CD4-positive, alpha-beta T cell treated with Interleukin-1 beta for 1 hour (primary cell): Measurements from ENCODE around the gene NCKAP5.
"Not testable (repeated sequence)": the region's sequence is repeated elsewhere in the genome, so short reads cannot be mapped to it uniquely, and the experiment has no call there.

Experiments
- DNase-seq, 2 donors: peaks; one replicate each; pipeline ENCODE4 v3.0.0-alpha.2; 2020 to 2022

Gene NCKAP5

DNA sequence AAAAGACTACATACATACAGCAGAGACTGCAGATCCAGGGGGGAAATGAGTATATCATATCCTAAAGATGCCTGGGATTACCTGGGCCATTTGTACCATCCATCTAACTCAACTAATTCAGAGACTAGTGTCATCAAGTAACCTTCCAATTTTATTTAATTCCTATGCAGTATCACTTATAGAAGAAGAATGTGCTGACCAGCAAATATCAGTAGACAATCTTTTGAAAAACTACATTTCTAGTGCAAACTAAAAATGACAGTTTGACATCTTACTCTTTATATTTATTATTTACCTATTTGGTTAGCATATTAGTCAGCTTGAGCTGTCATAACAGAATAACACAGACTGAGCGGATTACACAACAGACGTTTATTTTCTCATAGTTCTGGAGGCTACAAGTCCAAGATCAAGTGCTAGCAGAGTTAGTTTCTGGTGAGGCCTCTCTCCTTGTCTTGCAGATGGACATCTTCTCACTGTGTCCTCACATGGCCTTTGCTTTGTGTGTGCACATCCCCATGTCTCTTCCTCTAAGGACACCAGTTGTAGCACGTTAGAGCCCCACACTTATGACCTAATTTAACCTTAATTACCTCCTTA lies 47.0 kb downstream of the NCKAP5 start:
- no peak for DNase-seq

DNA sequence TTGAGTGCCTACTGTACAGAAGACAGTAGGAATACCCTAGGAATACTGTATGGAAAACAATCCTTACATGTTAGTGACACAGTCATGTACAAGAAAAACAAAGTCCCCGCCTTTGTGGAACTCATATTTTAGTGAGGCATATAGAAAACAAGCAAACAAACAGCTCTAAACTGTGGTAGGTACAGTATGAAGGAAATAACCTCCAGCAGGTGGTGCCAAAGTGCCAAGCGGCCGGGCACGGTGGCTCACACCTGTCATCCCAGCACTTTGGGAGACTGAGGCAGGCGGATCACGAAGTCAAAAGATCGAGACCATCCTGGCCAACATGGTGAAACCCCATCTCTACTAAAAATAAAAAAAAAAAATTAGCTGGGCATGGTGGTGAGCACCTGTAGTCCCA lies 48.6 kb downstream of the NCKAP5 start:
- DNase-seq: not testable (repeated sequence)

DNA sequence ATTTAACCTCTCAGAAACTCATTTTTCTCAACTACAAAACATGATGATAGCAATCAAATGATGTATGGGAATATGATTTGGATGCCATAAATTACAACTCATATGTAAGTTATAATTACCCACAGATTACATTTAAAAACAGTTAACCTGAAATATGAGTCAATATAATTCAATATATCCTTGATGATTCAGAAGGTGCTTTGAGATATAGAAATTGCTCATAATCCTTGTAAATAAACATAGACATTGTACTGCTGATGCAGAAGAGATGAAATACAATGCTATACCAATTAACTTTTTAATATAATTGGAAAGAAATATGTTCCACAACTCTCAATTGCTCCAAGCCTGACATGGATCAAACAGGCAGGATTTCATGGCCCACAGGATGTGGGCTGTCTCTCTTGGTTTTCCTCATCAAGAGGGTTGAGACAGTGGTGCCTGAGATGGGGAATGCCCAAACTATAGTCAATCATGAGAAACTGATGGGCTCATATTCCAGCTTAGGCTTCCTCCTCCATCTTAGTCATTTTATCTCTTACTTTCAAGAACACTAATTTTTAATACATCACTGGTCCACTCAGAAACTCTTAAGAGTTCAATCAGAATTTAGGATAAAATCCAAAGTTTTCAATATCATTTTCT lies 49.4 kb downstream of the NCKAP5 start:
- no peak for DNase-seq

DNA sequence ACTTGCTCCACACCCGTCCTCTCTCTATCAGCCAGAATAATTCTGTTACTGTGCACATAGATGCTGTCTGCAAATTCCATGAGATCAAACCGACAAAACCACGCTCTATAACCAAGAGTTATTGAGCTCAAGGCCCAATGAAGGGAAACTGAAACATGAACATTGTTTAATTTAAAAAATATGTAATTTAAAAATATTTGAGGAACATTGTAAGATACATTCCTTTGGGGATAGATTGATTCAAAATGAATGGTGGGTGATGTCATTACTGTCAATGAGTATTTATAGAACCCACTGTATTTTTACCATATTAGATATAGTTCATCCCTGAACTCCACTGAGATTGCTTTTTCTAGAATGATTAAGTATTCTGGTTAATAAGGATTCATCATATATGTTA lies 50.4 kb downstream of the NCKAP5 start:
- no peak for DNase-seq

DNA sequence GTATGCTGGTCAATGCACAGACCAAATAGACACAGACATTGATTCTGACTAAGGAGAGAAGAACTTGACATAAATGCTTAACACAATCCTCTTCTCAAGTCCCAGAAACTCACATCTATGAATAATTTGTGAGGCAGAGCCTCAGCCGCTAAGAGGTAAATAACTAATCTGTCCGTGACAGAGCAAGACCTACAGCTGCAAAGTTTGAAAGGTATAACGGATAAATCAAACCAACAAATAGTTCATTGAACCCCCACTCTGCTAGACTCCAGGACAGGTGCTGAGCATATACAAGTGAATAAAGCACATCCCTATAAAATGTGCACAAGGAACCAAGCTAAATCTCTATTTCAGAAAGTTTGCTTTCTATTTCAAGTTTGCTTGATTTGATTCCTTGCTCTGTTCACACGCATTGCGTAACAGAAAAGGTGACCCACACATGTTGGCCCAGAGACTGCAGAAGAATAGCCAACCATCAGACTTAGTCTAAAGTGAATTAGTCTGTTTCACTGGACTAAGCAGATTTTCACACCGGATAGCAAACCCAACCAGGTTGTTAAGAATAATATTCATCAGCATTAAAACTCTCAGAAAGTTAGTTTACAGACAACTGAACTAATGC lies 51.7 kb downstream of the NCKAP5 start:
- no peak for DNase-seq

DNA sequence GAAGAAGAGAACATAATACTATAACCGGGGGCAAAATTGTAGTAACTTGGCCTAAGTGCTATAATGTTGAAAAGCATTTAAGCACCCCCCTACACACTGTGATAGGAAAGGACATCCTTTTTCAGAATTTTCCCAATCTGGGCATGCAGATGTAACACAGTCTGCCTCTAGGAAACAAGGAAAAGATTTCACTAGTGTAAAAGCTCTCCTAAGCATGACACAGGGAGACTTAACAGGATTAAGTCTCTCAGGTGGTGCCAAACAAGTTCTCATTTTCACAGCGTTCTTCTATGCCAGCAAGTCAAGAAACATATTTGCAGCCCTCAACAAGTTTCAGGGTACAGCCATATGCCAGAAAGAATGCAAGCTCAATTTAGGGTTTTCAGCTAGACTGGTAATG lies 53.0 kb downstream of the NCKAP5 start:
- no peak for DNase-seq

DNA sequence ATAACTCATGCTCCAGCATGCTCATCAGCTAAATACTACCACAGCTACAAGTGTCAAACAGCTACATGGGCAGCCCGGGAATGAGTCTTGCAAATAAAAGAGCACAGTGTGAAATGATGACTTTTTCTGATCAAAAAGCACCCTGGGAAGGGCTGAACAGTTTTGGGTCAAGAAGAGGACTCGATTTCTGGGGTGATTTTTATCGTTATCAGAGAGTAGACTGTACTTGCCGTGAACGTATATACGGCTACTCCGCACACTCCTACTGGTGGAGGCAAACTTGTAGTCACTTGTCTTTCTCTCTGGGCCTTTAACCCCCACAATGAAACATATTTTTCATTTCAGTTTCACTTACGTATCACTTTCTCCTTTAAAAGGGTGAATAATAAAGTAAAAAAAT lies 54.4 kb downstream of the NCKAP5 start:
- DNase-seq: no peak

DNA sequence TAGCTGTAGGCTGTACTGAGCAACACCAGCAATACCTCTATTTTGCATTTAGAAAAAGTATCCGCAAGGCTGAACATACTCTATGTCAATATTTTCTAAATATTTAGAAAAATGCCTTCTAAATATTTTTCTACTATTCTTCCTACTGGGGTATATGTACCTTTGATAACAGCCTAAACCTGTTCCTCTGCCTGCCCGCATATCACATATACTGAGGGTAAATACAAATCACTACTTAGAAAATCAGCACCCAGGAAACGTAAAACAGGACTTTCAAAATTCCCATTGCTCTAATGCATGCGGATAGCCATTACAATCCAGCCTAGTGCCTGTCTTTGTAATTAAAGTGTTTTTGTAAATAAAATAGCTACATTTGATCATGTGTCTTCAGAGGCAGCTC lies 56.1 kb downstream of the NCKAP5 start:
- no peak for DNase-seq

DNA sequence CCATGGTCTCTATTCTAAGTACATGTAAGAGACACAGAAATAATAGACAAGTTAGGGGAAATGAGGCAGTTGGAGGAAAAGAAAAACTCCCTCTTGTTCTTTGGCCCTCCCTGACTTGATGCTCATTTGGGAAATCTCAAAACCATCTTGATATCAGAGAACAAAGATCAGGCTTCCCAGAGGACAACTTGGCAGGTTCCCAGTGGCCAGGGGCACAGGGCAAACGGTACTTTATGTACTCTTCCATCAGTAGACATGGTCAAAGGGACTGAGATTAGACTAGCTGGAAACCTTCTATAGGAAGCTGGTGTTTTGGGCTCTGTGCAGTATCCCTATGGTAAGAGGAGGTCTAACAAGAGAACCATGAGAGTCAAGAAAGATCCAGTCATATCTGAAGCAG lies 56.6 kb downstream of the NCKAP5 start:
- DNase-seq: no peak

DNA sequence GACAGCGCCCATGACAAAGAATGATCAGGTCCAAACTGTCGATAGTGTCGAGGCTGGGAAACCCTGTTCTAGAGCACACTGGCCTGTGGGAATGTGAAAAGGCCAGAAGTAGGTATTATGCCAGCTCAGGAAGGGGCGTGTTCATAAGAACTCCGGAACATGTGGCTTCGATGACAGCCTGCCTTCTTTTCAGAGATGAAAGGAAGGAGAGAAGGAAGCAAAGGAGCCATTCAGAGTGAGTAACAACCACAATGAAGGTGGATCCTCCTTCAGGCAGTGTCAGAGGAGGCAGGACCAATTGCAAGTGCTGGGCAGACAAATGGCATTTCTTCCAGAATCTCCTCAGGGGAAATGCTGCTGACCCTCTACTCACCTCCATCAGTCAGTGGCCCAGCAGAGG lies 58.5 kb downstream of the NCKAP5 start:
- no peak for DNase-seq

DNA sequence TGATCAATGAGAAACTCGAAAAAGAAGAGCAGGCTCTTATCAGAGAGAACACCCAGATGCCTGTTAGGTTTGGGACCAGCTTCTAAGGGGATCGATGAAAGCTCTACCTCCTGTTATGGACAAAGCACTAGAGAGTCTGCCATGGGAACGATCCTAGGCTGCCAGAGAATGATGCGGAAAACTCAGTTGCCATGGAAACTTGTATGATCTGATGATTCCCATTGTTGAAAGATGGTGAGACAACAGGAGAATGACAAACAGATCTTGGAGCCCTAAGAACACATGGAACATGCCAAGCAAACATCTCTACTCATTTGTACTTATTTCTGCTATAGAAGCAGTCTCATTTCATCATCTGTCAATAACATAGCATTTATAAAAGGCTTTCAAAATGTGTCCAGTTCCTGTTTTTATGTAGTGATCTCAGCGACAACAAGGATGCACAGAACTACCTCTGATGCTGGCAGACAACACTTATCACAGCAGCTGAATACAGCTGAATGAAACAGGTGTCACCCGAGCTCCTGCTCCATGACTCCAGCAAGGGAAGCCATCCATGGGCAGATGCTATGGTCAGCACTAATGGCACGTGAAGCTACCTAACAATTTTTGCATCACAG lies 59.6 kb downstream of the NCKAP5 start:
- DNase-seq: no peak

DNA sequence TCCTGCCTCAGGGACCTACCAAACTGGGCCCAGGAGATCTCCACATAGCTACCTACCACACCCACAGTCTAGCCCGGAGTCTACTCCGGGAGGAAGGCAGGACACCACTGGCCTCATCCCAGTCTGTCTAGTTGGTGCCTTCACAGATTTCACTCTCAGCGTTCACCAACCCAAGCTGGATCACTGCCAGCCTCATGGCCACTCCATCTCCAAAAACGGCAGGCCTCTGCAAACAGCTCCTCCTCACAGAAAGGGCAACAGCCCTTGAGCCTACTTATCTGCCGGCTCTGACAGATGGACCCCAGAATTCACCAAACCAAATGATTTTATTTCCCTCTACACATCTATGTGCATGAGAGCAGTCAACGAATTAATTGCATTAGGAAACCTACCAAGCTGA lies 61.3 kb downstream of the NCKAP5 start:
- no peak for DNase-seq

DNA sequence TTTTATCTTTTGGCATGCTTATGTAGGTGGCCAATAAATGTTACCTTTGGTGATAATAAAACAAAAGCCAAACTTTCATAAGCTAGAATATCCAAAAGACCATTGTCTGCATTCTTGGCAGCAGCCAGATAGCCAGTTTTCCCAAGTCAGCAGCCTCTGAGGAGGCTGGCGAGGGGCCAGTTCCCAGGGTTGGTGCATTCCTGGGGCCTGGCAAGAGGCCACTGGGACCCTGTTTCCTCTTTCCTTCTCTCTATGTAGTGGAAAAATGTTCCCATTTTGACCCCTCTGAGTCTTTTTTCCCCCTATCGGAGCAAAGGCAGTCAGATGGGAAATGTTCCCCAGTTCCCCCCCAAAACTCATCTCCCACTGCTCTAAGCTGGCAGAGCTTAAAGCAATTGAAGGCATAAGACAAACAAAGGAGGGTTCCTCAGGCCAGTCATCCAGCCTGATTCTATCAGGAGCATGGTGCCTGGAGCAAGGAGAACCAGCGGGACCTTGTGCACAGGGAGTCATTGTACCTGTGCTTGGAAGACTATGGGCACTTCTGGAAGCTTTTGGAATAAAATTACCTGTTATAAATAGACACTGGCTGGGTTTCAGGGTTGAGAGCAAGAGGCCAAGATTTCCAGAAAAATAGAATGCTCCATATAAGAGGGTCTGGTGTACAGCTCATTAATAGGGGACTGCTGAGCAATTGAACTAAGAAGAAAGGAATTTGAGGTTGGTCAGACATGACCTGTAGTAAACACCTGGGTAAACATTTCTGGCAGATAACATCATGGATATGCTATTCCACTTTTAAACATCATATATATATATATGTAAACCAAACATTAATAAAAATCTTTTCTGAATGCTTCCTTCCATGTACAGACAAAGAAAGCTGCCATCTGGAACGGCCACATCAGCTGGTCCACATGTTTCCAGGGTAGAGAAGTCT lies 63.4 kb downstream of the NCKAP5 start:
- DNase-seq: no peak

DNA sequence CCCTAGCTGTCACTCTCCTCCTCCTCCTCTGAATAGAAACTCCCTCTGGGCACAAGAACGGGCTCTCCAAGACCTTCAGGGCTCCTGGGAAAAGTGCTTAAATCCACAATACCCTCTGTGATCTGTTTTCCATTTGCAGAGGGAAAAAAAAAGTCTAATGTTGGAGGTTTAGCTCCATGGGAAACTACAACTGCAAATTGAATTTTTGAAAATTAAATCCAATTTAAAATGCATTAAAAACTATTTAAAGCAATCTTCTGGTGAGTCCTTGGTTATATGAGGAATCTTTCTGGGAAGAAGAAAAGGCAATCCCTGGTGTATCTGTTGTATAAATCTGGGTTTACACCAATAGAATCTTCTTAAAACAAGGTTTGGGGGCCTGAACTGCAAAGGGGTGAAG lies 64.3 kb downstream of the NCKAP5 start:
- DNase-seq: no peak

DNA sequence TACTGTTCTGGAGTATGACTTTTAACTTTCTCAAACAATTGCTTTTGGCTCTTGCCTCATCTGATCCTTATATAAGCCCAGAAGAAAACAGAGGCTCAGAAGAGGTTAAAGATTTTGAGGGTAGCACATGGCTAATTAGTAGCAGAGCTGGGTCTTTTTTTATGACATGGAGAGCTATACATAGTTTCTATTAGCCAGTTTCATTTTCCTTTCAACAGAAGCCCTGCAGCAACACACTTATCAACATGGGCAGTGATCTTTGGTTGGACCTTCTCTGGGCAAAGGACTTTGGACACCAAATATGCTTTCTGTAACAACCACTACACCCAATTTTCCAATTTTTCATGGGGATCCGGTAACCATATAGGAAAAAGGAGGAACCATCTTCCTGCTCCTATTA lies 64.9 kb downstream of the NCKAP5 start:
- no peak for DNase-seq

DNA sequence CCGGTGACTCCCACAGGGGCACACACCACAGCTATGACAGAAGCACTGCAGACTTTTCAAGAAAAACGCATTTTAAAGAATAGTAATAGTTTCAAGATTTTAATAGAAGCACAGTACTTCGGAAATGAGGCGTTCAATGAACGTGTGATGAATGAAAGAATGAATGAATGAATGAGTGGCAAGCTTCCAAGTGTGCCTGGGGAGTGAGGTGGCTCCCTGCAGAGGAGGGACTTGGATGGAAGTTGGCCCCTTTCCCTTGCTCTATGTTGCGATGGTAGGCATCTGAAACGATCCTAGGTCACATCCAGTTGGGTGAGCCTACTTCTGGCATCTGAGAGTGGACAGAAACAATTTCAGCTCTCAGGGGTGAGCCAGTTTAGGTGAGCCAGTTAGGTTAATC lies 65.6 kb downstream of the NCKAP5 start:
- no peak for DNase-seq

DNA sequence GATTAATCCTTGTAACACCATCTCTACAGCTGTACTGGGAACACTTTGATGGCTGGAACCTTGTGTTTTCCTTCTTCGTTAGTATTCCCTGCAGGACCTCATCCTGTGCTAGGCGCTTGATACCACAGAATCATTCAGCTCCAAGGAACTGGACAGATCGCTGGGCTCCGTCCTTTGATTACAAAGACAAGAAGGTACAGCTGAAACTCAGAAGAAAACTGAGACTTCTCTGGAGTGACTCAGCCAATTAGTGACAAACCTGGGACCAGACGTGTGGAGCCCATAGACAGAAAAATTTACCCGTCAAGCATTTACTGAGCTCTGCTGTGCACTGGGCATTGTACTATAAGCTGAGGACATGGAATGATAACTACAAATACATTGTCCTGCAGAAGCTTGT lies 67.3 kb downstream of the NCKAP5 start:
- no peak for DNase-seq

DNA sequence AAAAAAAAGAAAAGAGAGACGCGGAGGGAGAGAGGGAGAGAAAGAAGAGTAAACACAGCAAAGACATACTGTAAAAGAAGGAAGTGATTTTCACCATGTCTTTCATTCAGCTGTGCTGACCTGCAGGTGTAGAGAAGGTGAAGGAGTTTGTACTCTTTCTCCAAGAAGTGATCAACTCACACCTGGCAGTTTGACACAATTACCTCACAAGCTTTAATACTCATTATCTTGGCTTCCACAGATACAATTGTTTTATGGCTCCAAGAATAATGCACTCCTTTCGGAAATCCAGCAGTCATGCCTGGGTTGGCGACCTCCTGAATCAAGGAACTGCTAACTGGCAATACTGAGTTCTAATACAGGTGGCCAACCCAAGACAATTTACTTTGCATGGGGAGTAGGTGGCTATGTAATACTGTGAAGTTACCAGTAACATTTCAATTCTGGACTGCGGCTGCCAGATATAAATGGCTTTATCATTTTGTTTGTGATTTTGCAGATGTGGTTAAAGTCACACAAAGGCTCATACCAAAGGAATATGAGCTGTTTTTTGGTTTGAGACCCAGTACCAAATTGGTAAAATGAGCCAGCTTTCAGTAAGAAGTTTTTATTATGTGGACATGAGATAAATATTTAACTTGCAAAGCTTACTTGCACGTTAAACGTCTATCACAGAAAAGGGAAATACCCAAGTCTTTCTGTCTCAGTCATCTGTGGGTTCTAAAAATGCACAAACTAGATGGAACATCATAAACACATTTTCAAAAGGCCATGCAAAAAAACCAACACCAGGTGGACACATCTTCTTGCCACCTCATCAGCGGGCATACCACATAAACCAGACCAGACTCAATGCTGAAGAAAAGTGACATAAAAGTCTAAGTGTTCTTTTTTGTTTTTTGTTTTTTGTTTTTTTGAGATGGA lies 69.3 kb downstream of the NCKAP5 start:
- DNase-seq: no peak

DNA sequence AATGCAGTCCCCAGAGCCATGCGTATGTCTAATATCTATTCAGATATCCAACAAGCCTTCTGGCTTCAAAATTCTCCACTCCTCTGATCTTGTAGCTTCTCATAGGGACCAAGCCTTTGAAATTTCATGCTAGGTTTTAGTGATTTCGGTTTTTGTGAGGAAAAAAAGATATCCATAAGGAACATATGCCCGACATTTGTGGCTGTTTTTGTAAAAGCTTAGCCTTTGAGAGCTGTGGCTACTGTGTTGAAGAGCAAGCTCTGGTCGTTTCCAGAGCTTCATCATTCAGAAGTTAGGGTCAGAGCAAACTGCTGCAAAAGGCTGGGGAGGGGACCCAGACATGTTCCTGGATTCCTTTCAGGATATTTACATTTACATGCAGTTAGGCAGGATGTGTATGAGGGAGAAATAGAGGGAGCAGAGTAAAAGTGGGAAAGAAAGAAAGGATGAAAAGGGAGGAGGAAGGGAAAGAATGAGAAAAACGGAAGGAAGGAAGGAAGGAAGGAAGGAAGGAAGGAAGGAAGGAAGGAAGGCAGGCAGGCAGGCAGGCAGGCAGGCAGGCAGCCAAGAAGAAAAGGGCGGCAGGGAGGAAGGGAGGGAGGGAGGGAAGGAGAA lies 70.2 kb downstream of the NCKAP5 start:
- no peak for DNase-seq

DNA sequence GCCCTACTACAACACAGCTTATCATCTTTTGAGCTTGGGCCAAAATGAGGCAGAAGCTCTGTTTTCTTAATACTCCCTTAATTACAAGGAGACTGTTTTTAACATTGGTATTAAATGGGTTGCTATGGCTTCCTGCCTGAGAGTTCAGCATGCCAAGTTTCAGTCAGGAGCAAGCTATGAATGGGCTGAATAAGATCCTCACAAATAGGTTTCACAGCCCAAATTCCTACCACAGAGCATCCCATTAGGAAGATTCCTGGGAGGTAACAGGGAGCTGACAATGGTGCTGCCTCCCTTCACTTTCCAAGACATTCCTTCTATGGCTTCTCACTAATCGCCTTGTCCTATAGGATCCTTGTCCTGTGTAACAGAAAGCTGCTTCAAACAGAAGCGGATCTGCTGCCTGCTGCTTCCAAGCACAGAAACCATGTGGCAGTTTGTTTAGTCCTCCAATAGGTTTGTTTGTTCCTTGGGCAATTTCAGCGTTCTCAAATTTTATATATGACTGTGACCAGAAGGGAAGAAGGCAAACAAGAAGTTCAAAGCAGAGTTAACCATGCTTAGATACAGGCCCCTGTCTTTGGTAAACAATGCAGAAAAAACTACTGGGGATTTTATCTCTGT lies 70.9 kb downstream of the NCKAP5 start:
- no peak for DNase-seq
